ENCODE measurements around the gene MUS81. TPM values are rescaled to one million over a fixed set of nuclear protein-coding genes. Genes with fewer than 3 reads are reported as not detected.
A peak's percentile ranks its signal among the peaks of the same experiment; 100 is the strongest.

The MUS81 gene, protein sequence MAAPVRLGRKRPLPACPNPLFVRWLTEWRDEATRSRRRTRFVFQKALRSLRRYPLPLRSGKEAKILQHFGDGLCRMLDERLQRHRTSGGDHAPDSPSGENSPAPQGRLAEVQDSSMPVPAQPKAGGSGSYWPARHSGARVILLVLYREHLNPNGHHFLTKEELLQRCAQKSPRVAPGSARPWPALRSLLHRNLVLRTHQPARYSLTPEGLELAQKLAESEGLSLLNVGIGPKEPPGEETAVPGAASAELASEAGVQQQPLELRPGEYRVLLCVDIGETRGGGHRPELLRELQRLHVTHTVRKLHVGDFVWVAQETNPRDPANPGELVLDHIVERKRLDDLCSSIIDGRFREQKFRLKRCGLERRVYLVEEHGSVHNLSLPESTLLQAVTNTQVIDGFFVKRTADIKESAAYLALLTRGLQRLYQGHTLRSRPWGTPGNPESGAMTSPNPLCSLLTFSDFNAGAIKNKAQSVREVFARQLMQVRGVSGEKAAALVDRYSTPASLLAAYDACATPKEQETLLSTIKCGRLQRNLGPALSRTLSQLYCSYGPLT
- 49.4 TPM for total RNA-seq
- long read RNA-seq, transcript MUS81-201 (16 exons, 2,392 nt) = major isoform, 36 of 74 reads
- long read RNA-seq, partial matches to known transcripts = 9 of 74 reads
- long read RNA-seq, other reads (novel, unspliced or antisense) = 27 of 74 reads

DNA sequence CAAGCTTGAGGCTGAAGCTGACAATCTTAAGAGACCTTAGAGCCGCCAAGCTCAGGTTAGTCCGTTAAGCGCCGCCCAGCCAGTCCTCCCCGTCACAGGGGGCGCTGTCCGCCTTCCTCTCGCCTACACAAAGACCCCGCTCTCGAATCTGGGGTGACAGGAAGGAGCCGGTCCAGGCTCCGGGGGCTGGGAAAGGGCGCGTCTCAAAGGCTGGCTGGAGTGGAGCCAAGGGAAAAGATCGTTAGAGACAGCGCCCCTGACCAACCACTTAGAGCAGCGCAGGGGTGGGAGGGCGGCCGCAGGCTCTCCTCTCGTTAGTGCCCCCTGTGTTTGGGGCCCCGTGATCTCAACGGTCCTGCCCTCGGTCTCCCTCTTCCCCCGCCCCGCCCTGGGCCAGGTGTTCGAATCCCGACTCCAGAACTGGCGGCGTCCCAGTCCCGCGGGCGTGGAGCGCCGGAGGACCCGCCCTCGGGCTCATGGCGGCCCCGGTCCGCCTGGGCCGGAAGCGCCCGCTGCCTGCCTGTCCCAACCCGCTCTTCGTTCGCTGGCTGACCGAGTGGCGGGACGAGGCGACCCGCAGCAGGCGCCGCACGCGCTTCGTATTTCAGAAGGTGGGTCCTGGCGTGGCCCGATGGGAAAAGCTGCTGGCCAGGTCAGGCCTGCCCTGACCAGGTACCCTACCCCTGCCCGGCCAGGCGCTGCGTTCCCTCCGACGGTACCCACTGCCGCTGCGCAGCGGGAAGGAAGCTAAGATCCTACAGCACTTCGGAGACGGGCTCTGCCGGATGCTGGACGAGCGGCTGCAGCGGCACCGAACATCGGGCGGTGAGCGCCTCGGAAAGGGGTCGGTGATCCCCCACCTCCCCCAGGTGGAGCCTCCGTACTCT is at the start of gene MUS81:
Gene MUS81, plus strand, starts transcription at position 156 of the 887 bp plus-strand sequence. Its CDS starts 321 bp downstream, at position 477.
- Histone ChIP-seq H3K27ac (peak within 1 kb of the TSS; percentile 97), H3K9me3 (no peaks in the 10 kb centered on the region), H3K27me3 (no peaks in the 10 kb centered on the region), H3K36me3 (peaks cover 47% of the 10 kb centered on the region), H3K4me3 (peak within 1 kb of the TSS; percentile 98), H3K4me1 (peaks cover 31% of the 10 kb centered on the region)
- peak; percentile 92 for TF ChIP-seq CTCF (IDR thresholded peaks at IDR 0.05)
- ATAC-seq (peak; percentile 73), DNase-seq (peak; percentile 98)
- intact Hi-C loops (cut with DNase I) = no loop called here

- Histone ChIP-seq H3K36me3 (no peaks in the 10 kb centered on the region), H3K27me3 (no peaks in the 10 kb centered on the region), H3K4me3 (no peak overlapping the region), H3K9me3 (no peaks in the 10 kb centered on the region), H3K27ac (peak overlapping the region; percentile 48), H3K4me1 (peaks cover 12% of the 10 kb centered on the region)
- intact Hi-C loops (cut with DNase I) = loop anchor here (10.0 kb wide), 1 partner anchor 97 kb away; the partner anchor contains the start of gene KAT5
- no peak for TF ChIP-seq CTCF (IDR thresholded peaks at IDR 0.05)
- ATAC-seq (peak; percentile 79), DNase-seq (peak; percentile 83)
These were observed 48.3 kb upstream of the MUS81 start for GRCh38 chr11:65811764-65812475.

GRCh38 chr11:65814131-65814985 is 45.9 kb upstream of the MUS81 start:
- TF ChIP-seq CTCF (IDR thresholded peaks at IDR 0.05) = no peak
- peak overlapping the region; percentile 60 for H3K27ac ChIP-seq

DNA sequence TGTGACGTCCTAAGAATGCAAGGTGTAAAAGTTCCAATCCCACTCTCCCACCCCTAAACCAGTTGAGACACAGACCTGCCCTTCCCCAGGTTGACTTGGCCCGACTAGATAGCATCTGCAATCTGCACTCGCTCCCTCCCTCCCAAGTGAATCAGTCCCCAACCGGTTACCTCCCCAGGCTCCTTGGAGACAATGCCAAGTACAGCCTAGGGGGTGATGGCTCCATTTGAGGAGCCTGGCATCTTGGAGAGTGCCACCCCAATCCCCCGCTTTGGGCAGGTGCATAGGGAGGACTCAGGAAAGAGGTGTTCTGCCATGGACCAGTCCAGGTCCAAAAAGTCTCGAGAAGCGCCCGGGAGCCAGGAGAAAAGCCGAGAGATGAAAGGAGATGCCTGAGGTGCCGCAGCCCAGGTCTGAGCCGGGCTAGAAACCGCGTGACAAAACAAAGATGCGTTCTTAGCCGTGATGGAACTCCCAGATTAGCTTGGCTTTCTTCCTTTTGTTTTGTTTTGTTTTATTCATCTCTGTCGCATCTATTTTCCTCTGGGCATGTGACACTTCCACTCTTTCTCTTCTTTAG is 45.2 kb upstream of the MUS81 start:
- Histone ChIP-seq H3K9me3 (no peaks in the 10 kb centered on the region), H3K4me3 (no peak overlapping the region), H3K36me3 (no peaks in the 10 kb centered on the region), H3K27ac (peak overlapping the region; percentile 60), H3K4me1 (peaks cover 19% of the 10 kb centered on the region), H3K27me3 (no peaks in the 10 kb centered on the region)
- TF ChIP-seq CTCF (IDR thresholded peaks at IDR 0.05) = no peak
- no peak for ATAC-seq
- intact Hi-C loops (cut with DNase I) = loop anchor here (10.0 kb wide), 1 partner anchor 100 kb away; the partner anchor contains the start of gene KAT5
- DNase-seq = no peak

More at GRCh38 chr11:65814131-65814985, 45.9 kb upstream of the MUS81 start:
- H3K4me3 ChIP-seq = no peak overlapping the region
- H3K4me1 ChIP-seq = peaks cover 19% of the 10 kb centered on the region
- ATAC-seq (peak; percentile 65), DNase-seq (peak; percentile 74)
- intact Hi-C loops (cut with DNase I) = loop anchor here (10.0 kb wide), 1 partner anchor 100 kb away; the partner anchor contains the start of gene KAT5
- H3K36me3 ChIP-seq = no peaks in the 10 kb centered on the region
- no peaks in the 10 kb centered on the region for H3K27me3 ChIP-seq
- H3K9me3 ChIP-seq = no peaks in the 10 kb centered on the region
